ENCODE data around the gene RAB27A. TPM values are rescaled to one million over a fixed set of nuclear protein-coding genes. Genes with fewer than 3 reads are reported as not detected.
A peak's percentile ranks its signal among the peaks of the same experiment; 100 is the strongest.

Gene RAB27A
- total and polyA plus RNA-seq, 2 of the 13 experiments (the other 11 are each of a cell fraction or from before 2014, with no cell fraction given) = 3.4 to 8.1 TPM

DNA sequence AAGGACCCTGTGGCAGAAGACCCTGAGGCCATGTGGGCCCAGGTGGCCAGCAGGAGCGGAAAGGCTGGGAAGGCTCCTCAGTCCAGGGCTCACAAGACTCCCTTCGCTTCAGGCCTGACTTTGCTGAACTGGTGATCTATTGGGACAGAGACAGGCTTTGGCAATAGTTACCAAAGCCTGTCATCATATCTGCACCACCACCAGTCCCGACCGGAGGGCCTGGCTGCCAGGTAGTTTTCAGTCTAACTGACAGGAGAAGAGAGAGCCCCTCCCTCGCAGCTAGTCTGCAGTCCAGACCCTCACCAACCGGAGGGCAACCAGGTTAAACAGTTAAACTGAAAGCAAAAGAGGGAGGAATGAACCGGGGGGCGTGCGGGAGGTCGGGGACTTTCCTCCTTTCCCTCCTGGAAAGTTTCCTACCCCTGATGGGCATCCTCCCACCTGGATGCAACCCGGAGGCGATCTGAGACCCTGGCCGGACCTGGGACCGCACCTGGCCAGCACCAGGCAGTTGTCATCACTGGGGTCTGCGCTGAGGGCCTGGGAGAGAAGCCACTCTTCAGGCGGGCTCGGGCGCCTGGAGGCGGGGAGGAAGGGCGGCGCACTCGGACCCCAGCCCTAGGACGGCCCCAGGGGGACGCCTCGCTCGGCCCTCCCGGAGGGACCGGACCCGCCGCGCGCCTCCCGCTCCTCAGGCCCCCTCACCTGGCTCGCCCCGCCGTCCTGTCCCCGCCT, 435 bp downstream of the RAB27A start (continued):
- TF ChIP-seq, protein P1, sequence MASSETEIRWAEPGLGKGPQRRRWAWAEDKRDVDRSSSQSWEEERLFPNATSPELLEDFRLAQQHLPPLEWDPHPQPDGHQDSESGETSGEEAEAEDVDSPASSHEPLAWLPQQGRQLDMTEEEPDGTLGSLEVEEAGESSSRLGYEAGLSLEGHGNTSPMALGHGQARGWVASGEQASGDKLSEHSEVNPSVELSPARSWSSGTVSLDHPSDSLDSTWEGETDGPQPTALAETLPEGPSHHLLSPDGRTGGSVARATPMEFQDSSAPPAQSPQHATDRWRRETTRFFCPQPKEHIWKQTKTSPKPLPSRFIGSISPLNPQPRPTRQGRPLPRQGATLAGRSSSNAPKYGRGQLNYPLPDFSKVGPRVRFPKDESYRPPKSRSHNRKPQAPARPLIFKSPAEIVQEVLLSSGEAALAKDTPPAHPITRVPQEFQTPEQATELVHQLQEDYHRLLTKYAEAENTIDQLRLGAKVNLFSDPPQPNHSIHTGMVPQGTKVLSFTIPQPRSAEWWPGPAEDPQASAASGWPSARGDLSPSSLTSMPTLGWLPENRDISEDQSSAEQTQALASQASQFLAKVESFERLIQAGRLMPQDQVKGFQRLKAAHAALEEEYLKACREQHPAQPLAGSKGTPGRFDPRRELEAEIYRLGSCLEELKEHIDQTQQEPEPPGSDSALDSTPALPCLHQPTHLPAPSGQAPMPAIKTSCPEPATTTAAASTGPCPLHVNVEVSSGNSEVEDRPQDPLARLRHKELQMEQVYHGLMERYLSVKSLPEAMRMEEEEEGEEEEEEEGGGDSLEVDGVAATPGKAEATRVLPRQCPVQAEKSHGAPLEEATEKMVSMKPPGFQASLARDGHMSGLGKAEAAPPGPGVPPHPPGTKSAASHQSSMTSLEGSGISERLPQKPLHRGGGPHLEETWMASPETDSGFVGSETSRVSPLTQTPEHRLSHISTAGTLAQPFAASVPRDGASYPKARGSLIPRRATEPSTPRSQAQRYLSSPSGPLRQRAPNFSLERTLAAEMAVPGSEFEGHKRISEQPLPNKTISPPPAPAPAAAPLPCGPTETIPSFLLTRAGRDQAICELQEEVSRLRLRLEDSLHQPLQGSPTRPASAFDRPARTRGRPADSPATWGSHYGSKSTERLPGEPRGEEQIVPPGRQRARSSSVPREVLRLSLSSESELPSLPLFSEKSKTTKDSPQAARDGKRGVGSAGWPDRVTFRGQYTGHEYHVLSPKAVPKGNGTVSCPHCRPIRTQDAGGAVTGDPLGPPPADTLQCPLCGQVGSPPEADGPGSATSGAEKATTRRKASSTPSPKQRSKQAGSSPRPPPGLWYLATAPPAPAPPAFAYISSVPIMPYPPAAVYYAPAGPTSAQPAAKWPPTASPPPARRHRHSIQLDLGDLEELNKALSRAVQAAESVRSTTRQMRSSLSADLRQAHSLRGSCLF (CRISPR knock-in tag; IDR thresholded peaks at IDR 0.05; ENCODE audit: borderline replicate concordance) = no peak
- peak; percentile 51; the same call in 1 of the 2 replicates for TF ChIP-seq NFKB2 (CRISPR knock-in tag; IDR thresholded peaks at IDR 0.05; ENCODE audit: borderline replicate concordance)
- no peak for TF ChIP-seq ATAD3A (CRISPR knock-in tag; IDR thresholded peaks at IDR 0.05)
- TF ChIP-seq, protein P2, sequence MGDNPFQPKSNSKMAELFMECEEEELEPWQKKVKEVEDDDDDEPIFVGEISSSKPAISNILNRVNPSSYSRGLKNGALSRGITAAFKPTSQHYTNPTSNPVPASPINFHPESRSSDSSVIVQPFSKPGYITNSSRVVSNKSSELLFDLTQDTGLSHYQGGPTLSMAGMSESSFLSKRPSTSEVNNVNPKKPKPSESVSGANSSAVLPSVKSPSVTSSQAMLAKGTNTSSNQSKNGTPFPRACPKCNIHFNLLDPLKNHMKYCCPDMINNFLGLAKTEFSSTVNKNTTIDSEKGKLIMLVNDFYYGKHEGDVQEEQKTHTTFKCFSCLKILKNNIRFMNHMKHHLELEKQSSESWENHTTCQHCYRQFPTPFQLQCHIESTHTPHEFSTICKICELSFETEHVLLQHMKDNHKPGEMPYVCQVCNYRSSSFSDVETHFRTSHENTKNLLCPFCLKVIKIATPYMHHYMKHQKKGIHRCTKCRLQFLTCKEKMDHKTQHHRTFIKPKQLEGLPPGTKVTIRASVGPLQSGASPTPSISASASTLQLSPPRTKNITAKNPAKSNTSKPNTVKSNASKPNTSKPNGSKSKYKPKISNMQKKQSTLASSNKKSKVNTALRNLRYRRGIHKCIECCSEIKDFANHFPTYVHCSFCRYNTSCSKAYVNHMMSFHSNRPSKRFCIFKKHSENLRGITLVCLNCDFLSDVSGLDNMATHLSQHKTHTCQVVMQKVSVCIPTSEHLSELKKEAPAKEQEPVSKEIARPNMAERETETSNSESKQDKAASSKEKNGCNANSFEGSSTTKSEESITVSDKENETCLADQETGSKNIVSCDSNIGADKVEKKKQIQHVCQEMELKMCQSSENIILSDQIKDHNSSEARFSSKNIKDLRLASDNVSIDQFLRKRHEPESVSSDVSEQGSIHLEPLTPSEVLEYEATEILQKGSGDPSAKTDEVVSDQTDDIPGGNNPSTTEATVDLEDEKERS (CRISPR knock-in tag; IDR thresholded peaks at IDR 0.05) = no peak
- TF ChIP-seq, protein P3, sequence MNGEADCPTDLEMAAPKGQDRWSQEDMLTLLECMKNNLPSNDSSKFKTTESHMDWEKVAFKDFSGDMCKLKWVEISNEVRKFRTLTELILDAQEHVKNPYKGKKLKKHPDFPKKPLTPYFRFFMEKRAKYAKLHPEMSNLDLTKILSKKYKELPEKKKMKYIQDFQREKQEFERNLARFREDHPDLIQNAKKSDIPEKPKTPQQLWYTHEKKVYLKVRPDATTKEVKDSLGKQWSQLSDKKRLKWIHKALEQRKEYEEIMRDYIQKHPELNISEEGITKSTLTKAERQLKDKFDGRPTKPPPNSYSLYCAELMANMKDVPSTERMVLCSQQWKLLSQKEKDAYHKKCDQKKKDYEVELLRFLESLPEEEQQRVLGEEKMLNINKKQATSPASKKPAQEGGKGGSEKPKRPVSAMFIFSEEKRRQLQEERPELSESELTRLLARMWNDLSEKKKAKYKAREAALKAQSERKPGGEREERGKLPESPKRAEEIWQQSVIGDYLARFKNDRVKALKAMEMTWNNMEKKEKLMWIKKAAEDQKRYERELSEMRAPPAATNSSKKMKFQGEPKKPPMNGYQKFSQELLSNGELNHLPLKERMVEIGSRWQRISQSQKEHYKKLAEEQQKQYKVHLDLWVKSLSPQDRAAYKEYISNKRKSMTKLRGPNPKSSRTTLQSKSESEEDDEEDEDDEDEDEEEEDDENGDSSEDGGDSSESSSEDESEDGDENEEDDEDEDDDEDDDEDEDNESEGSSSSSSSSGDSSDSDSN (CRISPR knock-in tag; IDR thresholded peaks at IDR 0.05) = peak; percentile 53; the same call in 1 of the 2 replicates
- TF ChIP-seq MAZ (IDR thresholded peaks at IDR 0.05; ENCODE audit: borderline replicate concordance, low read depth, low read length) = 0 out of 2 replicates have a peak, but pooled peaks have one; percentile 1
- 0 out of 2 replicates have a peak, but pooled peaks have one; percentile 4 for TF ChIP-seq MAZ (CRISPR knock-in tag; IDR thresholded peaks at IDR 0.05; ENCODE audit: low read depth)
- TF ChIP-seq KAT2B (IDR thresholded peaks at IDR 0.05; ENCODE audit: borderline replicate concordance, low read depth, low read length) = no peak
- TF ChIP-seq, protein P4, sequence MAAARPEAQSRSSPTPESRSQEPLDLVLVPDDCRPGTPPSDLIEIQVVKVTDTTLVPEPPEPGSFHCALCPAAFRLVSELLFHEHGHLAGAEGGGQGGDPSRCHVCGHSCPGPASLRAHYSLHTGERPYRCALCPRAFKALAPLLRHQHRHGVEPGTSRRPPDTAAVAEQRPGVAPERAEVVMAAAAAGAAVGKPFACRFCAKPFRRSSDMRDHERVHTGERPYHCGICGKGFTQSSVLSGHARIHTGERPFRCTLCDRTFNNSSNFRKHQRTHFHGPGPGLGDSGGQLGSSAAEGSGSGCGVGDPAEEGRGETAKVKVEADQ (CRISPR knock-in tag; IDR thresholded peaks at IDR 0.05; ENCODE audit: borderline replicate concordance) = no peak
- 0 out of 2 replicates have a peak, but pooled peaks have one; percentile 32 for TF ChIP-seq FOXC1 (CRISPR knock-in tag; IDR thresholded peaks at IDR 0.05; ENCODE audit: borderline replicate concordance)
- TF ChIP-seq FOXO1 (CRISPR knock-in tag; IDR thresholded peaks at IDR 0.05) = no peak
- no peak for TF ChIP-seq IKZF4 (CRISPR knock-in tag; IDR thresholded peaks at IDR 0.05; ENCODE audit: borderline replicate concordance, low read depth, not compliant biosample characterization)
- no peak for TF ChIP-seq SRSF1 (optimal IDR thresholded peaks at IDR 0.05; ENCODE audit: low read depth, low read length)
- no peak for TF ChIP-seq MXD4 (CRISPR knock-in tag; IDR thresholded peaks at IDR 0.05)
